Spleen (tissue), 7 donors: ENCODE data around the gene TRHDE.

Experiments used
- CTCF ChIP-seq, 11 experiments: fragments of 200-600 bp in 7 of 11; fragments of 450-650 bp in 4 of 11; sonication (generic) in 4 of 11; IDR thresholded peaks in 8 of 11; conservative IDR thresholded peaks in 3 of 11; 1 replicate in 7 of 11; 2 replicates in 4 of 11; pipeline versions ENCODE4 v1.4.0 to v1.8.0; 2016 to 2021; ENCODE audit warnings: antibody characterized with exemption in 11 of 11, inconsistent platforms in 4 of 11, mild to moderate bottlenecking in 1 of 11
- POLR2A ChIP-seq, 3 donors: fragments of 450-650 bp; IDR thresholded peaks; one replicate each; pipeline ENCODE4 v1.5.1; 2017; ENCODE audit warnings: antibody characterized with exemption in 3 of 3, mild to moderate bottlenecking in 1 of 3
- POLR2AphosphoS5 ChIP-seq, 3 donors: sonication (generic); formaldehyde crosslinking; IDR thresholded peaks; one replicate each; pipeline ENCODE4 v1.5.1; 2017; ENCODE audit warnings: antibody characterized with exemption in 3 of 3
- donor health status: DM: no; HTN: no; CAD: no; lungs with moderate emphysema.
- donor health status: DM: no; HTN: no; CAD: no.
- donor health status: DM: no; HTN: no; CAD: no.

DNA sequence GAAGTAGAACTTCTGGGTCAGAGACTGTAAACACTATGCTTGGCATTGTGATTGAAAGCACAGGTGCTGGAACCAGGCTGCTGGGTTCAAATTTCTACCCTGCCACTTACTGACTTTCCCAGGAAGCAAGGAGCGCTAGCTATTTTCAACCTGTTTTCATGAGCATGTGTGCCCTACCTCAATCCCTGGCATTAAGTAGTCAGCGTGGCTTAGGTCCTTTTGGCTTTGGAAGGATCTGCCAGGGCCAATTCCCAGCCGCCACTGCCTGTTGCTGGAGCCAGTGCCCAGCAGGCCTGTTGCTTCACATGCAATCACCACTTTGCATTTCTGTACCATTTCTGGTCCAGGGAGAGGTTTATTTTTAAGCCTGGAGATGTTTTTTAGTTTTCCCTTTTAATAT, 196.3 kb downstream of the TRHDE start:
- no peak for TF ChIP-seq POLR2A (IDR thresholded peaks at IDR 0.05)
- no peak for TF ChIP-seq CTCF (IDR thresholded peaks at IDR 0.05 in 8 of 11, conservative IDR thresholded peaks at IDR 0.05 in 3 of 11)
- TF ChIP-seq POLR2AphosphoS5 (IDR thresholded peaks at IDR 0.05) = no peak
